HG02678 (cell line): ENCODE results near the gene SLC39A9.
A peak's percentile ranks its signal among the peaks of the same experiment; 100 is the strongest.
"Not testable (repeated sequence)": the region's sequence is repeated elsewhere in the genome, so short reads cannot be mapped to it uniquely, and the experiment has no call there.

Experiments used
- ATAC-seq: cut with Tn5 transposase; IDR thresholded peaks from one replicate; pipeline ENCODE4 v1.9.1; 2021; ENCODE audit warnings: mild to moderate bottlenecking, moderate library complexity; ENCODE audit not compliant: unreplicated experiment

Gene SLC39A9

DNA sequence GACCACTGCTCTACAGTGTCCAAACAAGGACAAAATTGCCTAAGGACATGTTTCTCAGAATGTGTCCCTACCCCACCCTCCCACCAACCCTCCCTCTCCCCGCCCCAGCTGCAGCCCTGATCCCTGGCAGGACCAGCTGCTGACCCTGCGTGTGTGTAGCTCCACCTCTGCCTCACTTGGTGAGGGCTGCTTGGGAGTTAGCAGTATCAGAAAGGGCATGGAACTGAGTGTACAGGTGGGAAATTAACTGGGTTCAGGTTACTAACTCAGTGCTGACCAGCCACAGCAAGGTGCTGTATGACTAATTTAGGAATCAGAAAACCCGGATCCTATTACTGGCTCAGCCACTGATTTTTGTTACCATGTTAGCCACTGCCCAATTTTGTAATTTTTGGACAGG, 74.8 kb downstream of the SLC39A9 start:
- ATAC-seq: no peak

DNA sequence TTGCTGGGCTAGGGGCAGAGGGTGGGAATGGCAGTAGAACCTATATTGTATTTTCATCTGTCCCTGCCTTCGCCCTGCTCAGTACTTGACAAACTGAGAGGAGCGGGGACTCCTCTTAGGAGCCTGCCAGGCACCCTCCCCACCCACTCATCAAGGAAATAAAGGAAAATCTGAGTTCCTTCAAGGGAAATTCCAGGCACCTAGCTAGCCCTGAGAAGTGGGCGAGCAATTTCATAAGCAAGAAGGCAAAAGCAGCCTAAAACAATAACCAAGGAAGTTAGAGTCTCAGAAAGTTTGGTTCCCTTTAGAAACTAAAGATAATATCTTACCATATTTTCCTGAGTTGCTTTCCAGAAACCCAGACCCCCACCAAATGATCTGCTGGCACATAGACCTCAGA, 75.5 kb downstream of the SLC39A9 start:
- no peak for ATAC-seq

DNA sequence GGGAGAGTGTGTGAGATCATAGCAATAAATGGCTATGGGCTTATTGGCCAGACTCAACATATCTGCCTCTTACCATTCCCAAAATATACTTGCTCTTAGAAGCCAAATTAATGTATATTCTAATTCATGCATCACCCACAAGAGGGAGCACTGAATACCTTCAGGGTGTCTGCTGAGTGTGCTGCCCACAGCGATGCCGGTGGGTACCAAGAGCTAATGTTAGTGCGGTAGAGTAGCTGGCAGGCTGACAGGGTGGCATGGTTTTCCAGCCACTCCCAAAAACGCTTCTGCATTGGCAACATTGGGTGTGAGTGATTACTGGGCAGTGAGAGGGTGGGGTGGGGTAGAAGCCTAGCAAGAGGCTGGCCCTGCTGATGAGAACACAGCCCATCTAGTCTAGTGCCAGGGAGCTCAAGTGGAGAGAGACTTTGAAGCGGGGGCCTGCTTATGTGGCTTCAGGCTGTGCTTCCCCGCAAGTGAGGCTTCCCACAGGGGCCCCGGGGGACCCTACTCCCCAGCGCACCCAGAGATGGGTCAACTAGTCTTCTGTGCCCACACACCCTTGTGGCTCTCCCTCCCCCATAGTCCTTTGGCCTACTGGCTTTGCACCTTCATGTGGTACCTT, 76.8 kb downstream of the SLC39A9 start:
- no peak for ATAC-seq

DNA sequence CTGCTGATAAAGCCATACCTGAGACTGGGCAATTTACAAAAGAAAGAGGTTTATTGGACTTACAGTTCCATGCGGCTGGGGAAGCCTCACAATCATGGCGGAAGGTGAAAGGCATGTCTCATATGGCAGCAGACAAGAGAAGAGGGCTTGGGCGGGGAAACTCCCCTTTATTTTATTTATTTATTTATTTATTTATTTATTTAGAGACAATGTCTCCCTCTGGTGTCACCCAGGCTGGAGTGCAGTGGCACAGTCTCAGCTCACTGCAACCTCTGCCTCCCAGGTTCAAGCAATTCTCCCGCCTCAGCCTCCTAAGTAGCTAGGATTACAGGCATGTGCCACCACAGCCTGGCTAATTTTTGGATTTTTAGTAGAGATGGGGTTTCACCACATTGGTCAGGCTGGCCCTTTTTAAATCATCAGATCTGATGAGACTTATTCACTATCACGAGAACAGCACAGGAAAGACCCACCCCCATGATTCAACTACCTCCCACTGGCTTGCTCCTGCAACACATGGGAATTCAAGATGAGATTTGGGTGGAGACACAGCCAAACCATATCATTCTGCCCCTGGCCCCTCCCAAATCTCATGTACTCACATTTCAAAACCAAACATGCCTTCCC, 78.4 kb downstream of the SLC39A9 start:
- ATAC-seq: not testable (repeated sequence)

DNA sequence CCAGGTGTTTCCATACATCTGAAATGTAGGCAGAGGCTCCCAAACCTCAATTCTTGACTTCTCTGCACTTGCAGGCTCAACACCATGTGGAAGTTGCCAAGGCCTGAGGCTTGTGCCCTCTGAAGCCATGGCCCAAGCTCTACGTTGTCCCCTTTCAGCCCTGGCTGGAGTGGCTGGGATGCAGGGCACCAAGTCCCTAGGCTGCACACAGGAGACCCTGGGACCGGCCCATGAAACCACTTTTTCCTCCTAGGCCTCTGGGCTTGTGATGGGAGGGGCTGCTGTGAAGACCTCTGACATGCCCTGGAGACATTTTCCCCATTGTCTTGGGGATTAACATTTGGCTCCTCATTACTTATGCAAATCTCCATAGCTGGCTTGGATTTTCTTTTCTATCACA, 79.6 kb downstream of the SLC39A9 start:
- not testable (repeated sequence) for ATAC-seq

DNA sequence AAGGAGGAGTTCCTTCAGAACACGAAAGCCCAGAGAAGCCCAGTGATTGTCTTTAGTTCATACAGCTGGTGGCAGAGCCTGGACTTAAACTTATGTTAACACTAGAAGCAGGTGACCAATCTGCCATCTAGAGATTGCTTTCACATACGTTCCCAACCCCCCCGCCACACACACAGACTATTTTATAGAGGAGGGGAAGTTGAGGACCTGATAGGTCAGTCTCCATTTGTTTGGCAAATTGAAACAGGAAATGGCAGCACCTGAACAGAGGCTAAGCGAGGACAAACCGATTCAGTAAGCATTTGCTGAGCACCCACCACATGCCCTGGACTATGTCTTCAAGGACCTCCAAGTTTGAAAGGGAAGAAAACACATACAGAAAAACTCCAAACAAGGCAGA, 81.2 kb downstream of the SLC39A9 start:
- ATAC-seq: no peak

DNA sequence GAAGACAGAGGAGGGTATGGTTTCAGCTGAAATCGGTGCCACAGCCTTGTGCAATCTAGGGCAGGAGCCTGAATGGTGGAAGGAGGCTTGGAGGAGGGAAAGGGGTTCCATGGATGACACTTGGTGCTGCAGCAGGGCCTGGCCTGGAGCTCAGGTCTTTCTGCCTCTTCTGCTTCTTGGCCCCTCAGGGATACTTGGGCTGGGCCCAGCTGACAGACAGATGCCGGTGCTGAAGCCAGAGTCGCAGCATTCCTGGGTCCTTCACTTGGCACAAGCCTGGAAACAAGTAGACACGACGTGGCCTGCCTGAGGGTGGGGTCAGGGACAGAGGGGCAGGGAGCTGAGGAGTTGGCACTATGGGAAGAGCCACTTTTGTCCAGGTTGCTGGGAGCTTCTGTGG, 81.6 kb downstream of the SLC39A9 start:
- ATAC-seq: no peak

DNA sequence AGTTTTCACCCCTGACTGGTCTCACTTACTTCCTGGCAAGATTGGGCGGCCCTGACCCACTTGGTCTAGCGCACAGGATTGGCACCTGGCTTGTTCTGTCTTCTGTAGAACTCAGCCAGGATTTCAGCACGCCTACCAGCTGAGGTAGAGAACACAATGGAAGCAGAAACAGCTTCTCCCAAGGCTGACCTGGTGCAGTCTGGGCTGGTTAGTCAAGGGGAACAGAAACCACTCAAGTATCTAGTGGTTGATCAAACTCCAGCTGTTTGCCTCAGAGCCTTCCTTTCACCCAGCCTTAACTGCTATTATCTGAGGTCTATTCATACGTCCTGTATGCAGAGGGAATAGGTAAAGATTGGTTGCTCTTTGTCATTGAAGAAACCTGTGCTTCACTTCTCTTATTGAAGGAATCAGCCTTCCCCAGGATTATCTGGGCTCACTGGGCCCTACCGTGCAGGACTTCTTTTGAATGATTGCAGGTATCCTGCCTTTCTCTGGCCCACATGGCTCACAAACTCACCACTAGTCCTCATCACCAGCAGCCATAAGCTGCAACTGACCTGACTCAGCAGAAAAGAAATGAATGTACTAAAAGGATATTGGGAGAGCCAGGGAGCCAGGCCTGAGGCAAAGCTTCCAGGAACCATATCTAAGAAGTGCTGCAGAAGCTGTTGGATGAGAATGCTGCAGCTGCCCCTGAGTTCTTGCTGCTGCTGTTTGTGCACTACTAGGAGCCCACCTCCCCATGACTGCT, 83.5 kb downstream of the SLC39A9 start:
- peak; percentile 93 for ATAC-seq

DNA sequence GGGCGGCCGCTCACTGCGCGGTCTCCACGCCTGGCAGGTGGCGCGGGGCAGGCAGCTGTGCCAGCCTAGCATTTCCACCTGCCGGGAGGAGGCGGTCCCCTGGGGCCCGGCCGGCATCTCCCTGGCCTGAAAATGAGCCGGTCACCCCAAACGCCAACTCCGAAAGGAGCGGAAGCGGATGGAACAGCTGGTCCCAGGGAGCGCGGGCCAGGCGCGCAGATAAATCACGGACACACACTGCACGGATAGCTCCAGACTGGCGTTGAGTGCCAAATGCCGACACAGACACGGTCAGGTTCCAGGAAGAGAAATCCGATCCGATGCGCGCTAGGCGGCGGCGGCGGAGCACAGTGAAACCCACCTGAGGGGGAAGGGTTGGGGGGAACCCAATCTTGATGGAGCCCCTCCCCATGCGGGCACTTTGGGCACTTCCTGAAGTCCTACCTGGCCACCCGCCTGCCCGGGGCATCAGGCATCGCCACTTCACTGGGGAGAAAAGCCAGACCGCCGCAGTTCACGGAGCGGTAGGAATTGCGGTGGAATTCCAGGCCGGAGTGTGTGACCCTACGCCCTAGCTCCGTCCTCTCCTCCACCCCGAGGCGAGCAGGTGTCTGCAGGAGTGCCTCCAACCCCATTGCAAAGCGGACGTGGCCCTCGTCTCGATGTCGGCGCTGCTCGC, 85.4 kb downstream of the SLC39A9 start:
- no peak for ATAC-seq

DNA sequence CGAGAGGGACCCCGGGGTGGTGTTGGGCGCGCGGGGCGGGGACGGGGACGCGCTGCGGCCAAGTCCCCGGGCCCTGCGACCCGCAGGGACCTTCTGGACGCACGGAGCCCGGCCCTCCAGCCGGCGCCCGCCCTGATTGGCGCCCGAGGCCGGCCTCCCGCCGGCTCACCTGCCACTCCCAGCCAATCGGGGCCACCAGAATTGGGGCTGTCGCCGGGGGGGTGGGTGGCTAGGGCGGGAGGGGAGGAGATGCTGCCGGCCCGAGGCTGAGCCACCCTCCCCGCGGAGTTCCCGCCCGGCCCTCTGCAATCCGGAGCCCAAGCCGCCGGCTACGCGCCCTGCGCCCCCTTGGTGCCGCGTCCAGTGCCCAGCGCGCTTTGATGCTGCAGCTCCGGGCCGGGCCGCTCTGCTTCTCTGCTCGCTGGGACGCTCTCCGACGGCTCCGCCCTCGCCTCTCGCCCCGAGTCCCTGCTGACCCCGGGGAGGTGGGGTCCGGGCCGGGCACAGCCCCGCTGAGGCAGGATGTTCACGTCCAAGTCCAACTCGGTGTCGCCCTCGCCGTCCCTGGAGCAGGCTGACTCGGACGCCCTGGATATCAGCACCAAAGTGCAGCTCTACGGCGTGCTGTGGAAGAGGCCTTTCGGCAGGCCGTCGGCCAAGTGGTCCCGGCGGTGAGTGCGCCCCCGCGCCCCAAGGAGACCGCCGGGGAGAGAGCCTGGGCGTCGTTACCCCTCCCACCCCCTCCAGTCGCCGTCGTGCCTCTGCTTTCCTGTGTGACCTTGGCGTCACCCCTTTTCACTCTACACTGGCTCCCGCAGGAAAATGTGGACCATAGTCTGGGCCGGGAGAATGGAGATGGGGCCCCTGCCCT, 86.2 kb downstream of the SLC39A9 start, which contains the start of gene PLEKHD1:
TSS of gene PLEKHD1 (plus strand) at position 285 of the 871 bp plus-strand sequence. CDS start at position 523, 238 bp downstream.
- ATAC-seq: no peak

DNA sequence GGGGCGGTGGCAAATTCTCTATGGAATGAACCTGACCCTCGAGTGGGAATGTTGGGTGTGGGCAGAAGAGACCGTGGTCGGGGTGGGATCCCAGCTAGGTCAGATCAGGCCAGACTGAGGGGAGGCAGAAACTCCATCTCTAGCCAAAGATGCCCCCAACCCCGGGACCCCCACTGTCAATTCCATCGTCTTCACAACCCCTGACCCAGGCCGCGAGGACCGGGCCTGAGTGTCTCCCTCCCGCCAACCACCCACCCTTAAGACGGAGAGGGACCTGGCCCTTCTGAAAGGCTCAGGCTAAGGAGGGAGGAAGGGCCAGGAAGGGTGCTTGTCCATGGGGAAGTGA, 86.8 kb downstream of the SLC39A9 start:
- no peak for ATAC-seq

DNA sequence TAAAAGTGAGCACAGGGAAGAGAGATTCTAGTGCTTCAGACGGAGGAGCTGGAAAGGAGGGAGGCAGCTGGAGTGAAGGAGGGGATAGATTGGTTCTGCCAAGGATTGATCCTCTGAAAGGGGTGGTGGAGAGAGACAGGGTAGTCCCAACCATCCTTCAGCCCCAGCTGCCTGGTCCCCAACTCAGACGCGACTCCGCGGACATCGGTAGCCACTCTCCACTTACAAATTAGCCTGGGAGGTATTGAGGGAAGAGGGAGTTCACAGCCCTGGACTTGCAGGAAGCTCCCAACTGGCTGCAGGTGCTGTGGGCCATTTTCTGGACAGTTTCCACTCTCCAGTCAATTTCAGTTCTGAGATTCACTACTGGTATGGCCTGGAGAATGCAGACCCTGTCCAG, 87.2 kb downstream of the SLC39A9 start:
- ATAC-seq: no peak

DNA sequence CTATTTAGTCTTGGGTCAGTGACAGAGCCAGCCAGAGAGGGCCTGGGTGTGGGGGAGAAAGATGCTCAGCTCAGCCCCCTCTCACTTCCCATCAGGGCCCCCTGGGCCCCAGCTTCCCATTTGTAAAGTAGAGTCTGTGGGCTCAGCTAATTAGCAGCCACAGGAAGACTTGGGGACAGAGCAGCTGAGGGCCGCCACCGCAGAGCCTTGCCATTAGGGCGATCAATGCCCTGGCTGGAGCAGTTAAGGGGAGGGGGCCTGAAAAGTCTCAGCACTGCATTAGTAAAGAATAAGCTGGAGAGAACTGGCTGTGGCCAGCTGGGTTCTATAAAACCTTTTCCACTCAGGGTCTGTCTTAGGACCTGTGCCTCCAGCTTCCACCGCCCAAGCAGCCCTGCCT, 88.7 kb downstream of the SLC39A9 start:
- no peak for ATAC-seq

DNA sequence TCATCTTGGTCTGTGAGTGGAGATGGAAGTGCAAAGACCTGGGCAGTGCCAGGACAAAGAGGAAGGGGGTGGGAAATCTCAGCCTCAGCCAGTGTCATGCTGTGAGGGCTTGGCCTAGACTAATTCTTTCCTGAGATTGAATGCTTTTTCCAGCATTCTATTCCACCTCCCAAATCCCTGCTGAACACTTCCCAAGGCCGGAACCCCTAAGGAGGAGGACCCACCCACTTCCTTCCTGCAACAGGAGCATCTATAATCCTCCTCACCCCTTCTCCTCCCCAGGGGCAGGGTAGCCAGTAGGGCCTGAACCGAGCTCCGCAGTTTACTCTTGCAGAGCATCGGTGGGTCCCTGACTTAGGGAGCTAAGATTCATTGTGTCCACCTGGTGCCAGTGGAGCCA, 89.3 kb downstream of the SLC39A9 start:
- no peak for ATAC-seq

DNA sequence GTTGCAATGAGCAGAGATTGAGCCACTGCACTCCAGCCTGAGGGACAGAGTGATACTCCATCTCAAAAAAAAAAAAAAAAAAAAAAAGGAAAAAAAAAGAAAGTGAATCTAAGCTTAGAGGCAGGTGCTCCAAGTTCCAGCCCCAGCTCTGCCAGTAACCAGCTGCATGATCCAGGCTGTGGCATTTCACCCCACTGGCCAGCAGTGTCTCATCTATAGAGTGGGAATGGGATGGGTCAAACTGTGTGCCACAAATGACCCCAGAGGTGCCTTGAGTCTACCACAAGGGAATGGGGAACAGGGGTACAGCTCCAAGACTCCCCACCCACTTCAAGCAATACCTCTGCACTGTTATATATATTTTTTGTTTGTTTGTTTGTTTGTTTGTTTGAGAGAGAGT, 91.0 kb downstream of the SLC39A9 start:
- ATAC-seq: no peak

DNA sequence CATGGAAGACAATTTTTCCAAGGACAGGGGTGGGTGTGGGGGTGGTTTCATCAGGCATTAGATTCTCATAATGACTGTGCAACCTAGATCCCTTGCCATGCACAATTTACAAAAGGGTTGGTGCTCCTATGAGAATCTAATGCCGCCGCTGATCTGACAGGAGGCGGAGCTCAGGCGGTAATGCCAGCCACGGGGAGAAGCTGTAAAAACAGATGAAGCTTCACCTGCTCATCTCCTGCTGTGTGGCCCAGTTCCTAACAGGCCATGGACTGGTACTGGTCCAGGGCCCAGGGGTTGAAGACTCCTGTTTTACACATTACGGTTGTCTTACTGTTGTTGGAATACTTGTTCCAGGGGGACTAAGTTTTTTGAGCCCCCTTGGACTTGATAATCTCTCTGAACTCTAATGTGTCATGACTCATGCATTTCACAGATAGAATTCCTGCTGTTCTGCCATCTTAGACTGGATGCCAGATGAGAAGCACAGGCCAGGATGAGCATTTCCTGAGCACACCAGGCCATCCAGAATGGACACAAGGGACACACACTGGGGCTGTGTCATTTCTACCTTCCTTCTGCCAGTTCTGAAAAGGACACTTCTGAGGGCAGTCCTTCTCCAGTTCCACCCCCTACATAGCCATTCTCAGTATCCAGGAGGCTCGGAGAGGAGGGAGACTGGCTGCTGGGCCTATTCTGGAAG, 91.9 kb downstream of the SLC39A9 start:
- no peak for ATAC-seq

DNA sequence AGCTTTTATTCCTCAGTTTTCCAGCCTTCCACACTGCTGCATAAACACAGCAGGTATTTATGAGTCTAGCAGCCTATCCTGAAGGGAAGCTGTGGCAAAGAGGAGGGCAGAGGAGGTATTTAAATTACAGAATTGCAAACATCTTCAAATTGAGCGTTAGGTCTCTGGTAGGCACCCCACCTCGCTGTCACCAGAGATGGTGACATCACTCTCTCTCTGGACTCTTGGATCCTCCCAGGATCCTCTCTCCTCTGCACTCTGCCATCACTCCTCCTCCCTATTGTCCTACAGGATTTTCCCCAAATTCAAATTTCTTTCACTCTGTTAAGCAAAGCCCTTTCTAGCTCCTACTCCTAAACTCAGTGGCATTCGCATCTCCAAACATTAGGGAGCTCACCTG, 92.7 kb downstream of the SLC39A9 start:
- no peak for ATAC-seq

DNA sequence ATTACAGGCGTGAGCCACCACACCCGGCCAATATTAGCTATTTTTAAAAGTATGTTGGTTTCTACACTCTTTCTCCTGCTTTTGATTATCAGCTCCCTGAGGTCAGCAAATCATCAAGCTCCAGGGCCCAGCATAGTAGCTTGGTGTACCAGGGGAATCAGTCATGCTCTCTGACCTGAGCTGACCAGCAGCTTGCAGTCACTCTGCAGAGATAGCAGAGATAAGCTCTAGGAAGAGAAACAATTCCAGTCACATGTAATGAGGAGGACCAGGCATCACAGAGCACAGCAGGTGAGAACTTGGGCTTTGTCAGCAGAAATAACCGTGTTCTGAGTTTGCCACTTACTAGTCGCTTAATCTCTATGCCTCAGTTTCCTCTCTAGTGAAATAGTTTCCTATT, 94.5 kb downstream of the SLC39A9 start:
- no peak for ATAC-seq

DNA sequence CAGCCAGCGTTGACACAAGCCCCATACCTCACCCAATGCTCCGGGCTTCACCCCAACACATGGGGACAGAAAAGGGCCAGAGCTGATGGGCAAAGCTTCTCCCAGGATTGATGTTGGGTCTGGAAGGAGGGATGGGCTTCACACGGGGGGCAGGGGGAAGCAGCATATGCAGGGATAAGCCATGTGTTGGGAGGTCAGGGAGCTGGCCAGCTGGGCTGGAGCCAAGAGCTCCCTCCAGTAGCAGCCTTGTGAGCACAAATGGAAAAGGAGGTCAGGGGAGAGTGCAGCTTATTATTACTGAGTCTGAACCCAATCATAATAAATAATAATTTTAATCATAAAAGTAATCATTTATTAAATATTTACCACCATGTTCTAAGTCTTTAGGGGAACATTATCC, 95.3 kb downstream of the SLC39A9 start:
- ATAC-seq: no peak

DNA sequence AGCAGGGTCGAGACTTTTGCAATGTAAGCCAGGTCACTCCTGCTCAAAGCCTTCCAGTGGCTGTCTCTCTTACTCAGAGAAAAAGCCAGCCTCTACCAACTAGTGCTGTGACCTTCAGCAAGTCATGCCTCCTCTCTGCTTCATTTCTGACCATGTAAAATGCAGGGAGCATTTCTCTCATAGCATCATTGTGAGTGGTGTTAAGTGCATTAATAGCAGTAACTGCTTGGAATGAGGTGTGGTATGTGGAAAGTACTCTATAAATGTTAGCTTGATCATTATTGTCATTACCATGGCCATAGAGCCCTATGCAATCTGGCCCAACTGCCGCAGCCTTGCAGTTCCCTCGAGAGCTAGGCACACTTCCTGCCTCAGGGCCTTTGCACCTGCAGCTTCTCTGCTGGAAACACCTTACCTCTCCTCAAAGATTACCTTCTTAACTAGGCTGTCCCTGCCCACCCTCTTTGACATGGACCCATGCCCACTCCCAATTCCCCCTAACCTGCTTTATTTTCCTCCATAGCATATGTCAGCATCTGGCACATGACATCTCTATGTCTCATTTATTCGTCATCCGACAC, 96.9 kb downstream of the SLC39A9 start:
- no peak for ATAC-seq
